Parathyroid adenoma (tissue), 2 donors: Measurements from ENCODE around the gene PRR11.

Source experiments
- H2AFZ ChIP-seq: fragments of 300-600 bp; sonication (generic); one replicate; pipeline ENCODE4 v1.7.0; 2017; ENCODE audit warnings: antibody characterized with exemption, mild to moderate bottlenecking
- H3K27ac ChIP-seq: fragments of 300-600 bp; sonication (generic); one replicate; pipeline ENCODE4 v1.7.0; 2017
- H3K27me3 ChIP-seq: fragments of 300-600 bp; sonication (generic); one replicate; pipeline ENCODE4 v1.7.0; 2017; ENCODE audit warnings: low read length; ENCODE audit not compliant: control insufficient read depth, insufficient read depth
- H3K36me3 ChIP-seq: fragments of 300-600 bp; sonication (generic); one replicate; pipeline ENCODE4 v1.7.0; 2017; ENCODE audit warnings: low read length; ENCODE audit not compliant: control insufficient read depth, insufficient read depth
- H3K4me1 ChIP-seq: fragments of 300-600 bp; sonication (generic); one replicate; pipeline ENCODE4 v1.7.0; 2017; ENCODE audit warnings: control low read depth
- H3K4me2 ChIP-seq: fragments of 300-600 bp; sonication (generic); one replicate; pipeline ENCODE4 v1.7.0; 2017; ENCODE audit warnings: low read length
- H3K4me3 ChIP-seq: fragments of 300-600 bp; sonication (generic); one replicate; pipeline ENCODE4 v1.7.0; 2017; ENCODE audit warnings: low read depth, low read length
- H3K79me2 ChIP-seq: fragments of 300-600 bp; sonication (generic); one replicate; pipeline ENCODE4 v1.7.0; 2017; ENCODE audit warnings: control low read depth
- H3K9ac ChIP-seq: fragments of 300-600 bp; sonication (generic); one replicate; pipeline ENCODE4 v1.7.0; 2017; ENCODE audit warnings: mild to moderate bottlenecking
- H3K9me3 ChIP-seq: fragments of 300-600 bp; sonication (generic); one replicate; pipeline ENCODE4 v1.7.0; 2017; ENCODE audit warnings: low read length; ENCODE audit not compliant: control insufficient read depth
- TF ChIP-seq, protein P1 (sequence below): fragments of 300-600 bp; sonication (generic); IDR thresholded peaks from one replicate; pipeline ENCODE4 v1.7.0; 2017; ENCODE audit warnings: antibody characterized with exemption, mild to moderate bottlenecking
- donor health status: primary hyperparathyroidism.

Gene PRR11

DNA sequence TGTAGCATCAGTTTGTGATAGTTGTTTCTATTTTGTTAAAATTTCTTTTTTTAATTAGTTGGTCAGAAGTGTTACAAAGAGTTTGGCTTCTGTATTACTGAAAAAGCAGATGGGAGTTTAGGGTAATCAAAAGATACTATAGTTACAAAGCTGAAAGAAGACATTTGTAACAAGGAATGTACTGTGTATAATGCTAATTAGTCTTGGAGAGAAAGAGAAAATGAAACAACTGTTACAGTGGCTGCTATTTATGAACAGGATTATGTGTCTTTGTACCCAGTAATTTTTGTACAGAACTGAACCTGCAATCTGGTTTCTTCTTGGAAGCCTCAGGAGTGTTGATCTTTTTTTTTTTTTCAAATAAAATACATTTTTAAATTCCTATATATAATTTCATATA lies 79.1 kb downstream of the PRR11 start:
- Histone ChIP-seq H3K79me2 (no peaks in the 10 kb centered on the region), H3K27me3 (no peaks in the 10 kb centered on the region), H3K27ac (no peak overlapping the region), H3K9me3 (no peaks in the 10 kb centered on the region), H2AFZ (no peak overlapping the region), H3K4me3 (no peak overlapping the region), H3K4me1 (peaks cover 6% of the 10 kb centered on the region), H3K36me3 (no peaks in the 10 kb centered on the region), H3K9ac (no peak overlapping the region), H3K4me2 (no peak overlapping the region)
- TF ChIP-seq, protein P1, sequence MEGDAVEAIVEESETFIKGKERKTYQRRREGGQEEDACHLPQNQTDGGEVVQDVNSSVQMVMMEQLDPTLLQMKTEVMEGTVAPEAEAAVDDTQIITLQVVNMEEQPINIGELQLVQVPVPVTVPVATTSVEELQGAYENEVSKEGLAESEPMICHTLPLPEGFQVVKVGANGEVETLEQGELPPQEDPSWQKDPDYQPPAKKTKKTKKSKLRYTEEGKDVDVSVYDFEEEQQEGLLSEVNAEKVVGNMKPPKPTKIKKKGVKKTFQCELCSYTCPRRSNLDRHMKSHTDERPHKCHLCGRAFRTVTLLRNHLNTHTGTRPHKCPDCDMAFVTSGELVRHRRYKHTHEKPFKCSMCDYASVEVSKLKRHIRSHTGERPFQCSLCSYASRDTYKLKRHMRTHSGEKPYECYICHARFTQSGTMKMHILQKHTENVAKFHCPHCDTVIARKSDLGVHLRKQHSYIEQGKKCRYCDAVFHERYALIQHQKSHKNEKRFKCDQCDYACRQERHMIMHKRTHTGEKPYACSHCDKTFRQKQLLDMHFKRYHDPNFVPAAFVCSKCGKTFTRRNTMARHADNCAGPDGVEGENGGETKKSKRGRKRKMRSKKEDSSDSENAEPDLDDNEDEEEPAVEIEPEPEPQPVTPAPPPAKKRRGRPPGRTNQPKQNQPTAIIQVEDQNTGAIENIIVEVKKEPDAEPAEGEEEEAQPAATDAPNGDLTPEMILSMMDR, result no peak

DNA sequence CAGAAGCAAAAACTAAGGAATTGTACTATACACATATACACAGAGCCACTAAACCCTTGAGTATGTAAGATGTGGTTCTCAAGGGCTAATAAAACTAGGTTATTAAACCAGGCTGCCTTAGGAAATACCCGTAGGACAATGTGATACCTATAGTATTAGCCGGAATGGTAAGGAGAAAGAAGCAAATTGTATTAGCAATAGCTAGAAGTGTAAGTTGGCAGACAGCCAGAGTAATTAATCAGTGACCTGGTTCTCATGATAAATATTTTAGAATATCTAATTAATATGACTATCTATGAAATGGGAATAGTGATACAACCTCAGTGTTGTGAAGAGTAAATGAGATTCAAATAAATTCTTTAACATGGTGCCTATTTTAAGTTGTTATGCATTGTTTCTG lies 83.4 kb downstream of the PRR11 start:
- H3K4me3 ChIP-seq, result no peak overlapping the region
- H3K4me1 ChIP-seq, result no peaks in the 10 kb centered on the region
- no peaks in the 10 kb centered on the region for H3K36me3 ChIP-seq
- H2AFZ ChIP-seq, result no peak overlapping the region
- H3K27ac ChIP-seq, result no peak overlapping the region
- H3K27me3 ChIP-seq, result no peaks in the 10 kb centered on the region
- no peak overlapping the region for H3K4me2 ChIP-seq
- H3K9ac ChIP-seq, result no peak overlapping the region
- H3K9me3 ChIP-seq, result no peaks in the 10 kb centered on the region
- H3K79me2 ChIP-seq, result no peaks in the 10 kb centered on the region
- TF ChIP-seq, protein P1, result no peak

- TF ChIP-seq, protein P1, result no peak
- H3K27ac ChIP-seq, result no peak overlapping the region
- no peak overlapping the region for H3K4me2 ChIP-seq
Observed at GRCh38 chr17:59244081-59244480, 88.5 kb downstream of the PRR11 start.

More at GRCh38 chr17:59244081-59244480, 88.5 kb downstream of the PRR11 start:
- Histone ChIP-seq H3K9ac (no peak overlapping the region), H3K9me3 (no peaks in the 10 kb centered on the region), H3K27me3 (no peaks in the 10 kb centered on the region), H3K79me2 (no peaks in the 10 kb centered on the region), H3K4me1 (no peaks in the 10 kb centered on the region), H2AFZ (no peak overlapping the region), H3K36me3 (no peaks in the 10 kb centered on the region), H3K4me3 (no peak overlapping the region)
